ENCODE data around the gene PRAMEF26.
"Not testable (repeated sequence)": the region's sequence is repeated elsewhere in the genome, so short reads cannot be mapped to it uniquely, and the experiment has no call there.

The PRAMEF26 gene

GRCh38 chr1:13155909-13156308 is at the start of gene PRAMEF26:
Gene PRAMEF26, minus strand, starts transcription at chr1:13156009. Its CDS starts 2,914 bp downstream, at chr1:13153095.
- not testable (repeated sequence) for DNase-seq (ENCODE audit: low read depth in 2 of 2)

- DNase-seq (ENCODE audit: low read depth in 2 of 2) = not testable (repeated sequence)
Observed at GRCh38 chr1:13201309-13201708, 45.5 kb upstream of the PRAMEF26 start, which contains the start of gene PRAMEF13. Gene PRAMEF13, minus strand, starts transcription at chr1:13201409. Its CDS starts 1,820 bp downstream, at chr1:13199589.

GRCh38 chr1:13171548-13171947 is 15.7 kb upstream of the PRAMEF26 start, which contains the start of gene PRAMEF9:
Gene PRAMEF9, plus strand, starts transcription at chr1:13171848. Its CDS starts 3,433 bp downstream, at chr1:13175281.
- DNase-seq (ENCODE audit: low read depth in 2 of 2) = not testable (repeated sequence)

- not testable (repeated sequence) for DNase-seq (ENCODE audit: low read depth in 2 of 2)
Observed at GRCh38 chr1:13165531-13165930, 9.7 kb upstream of the PRAMEF26 start, which contains the start of gene HNRNPCL4. Gene HNRNPCL4, minus strand, starts transcription at chr1:13165631. Its CDS starts 164 bp downstream, at chr1:13165467.

- DNase-seq (ENCODE audit: low read depth in 2 of 2) = not testable (repeated sequence)
Observed at GRCh38 chr1:13116754-13117153, 39.1 kb downstream of the PRAMEF26 start, which contains the start of gene HNRNPCL2. Gene HNRNPCL2, minus strand, starts transcription at chr1:13116854. Its CDS starts 454 bp downstream, at chr1:13116400.
